CD8-positive, alpha-beta memory T cell (primary cell): Measurements from ENCODE around the gene UBE2R2. TPM values are rescaled to one million over a fixed set of nuclear protein-coding genes. Genes with fewer than 3 reads are reported as not detected.
"Not testable (repeated sequence)": the region's sequence is repeated elsewhere in the genome, so short reads cannot be mapped to it uniquely, and the experiment has no call there.

Experiments
- CTCF ChIA-PET: fragments of 350-600 bp; sonication (Branson Sonifier 250); formaldehyde crosslinking; loops from one replicate; lab custom pipeline; 2021; ENCODE audit warnings: antibody characterized with exemption; lab: Charles Lee
- POLR2A ChIA-PET: fragments of 350-600 bp; sonication (Branson Sonifier 250); formaldehyde crosslinking; loops from one replicate; lab custom pipeline; 2021; ENCODE audit warnings: antibody characterized with exemption; lab: Charles Lee
- DNase-seq, 5 donors: peaks; one replicate each; pipeline versions ENCODE4 v3.0.0 to v3.0.0-alpha.2; 2020 to 2022; ENCODE audit warnings: mixed read lengths in 1 of 5
- H3K27ac ChIP-seq: one replicate; pipeline ENCODE4 v1.7.0; 2013; ENCODE audit warnings: low read depth, mild to moderate bottlenecking, low read length, moderate library complexity
- H3K27me3 ChIP-seq: 2 replicates; pipeline ENCODE4 v1.7.0; 2013; ENCODE audit warnings: low read length, mild to moderate bottlenecking; ENCODE audit not compliant: insufficient read depth, poor library complexity, severe bottlenecking
- H3K36me3 ChIP-seq: 2 replicates; pipeline ENCODE4 v1.7.0; 2013; ENCODE audit warnings: mild to moderate bottlenecking, low read length, moderate library complexity; ENCODE audit not compliant: insufficient read depth
- H3K4me1 ChIP-seq: 2 replicates; pipeline ENCODE4 v1.7.0; 2013; ENCODE audit warnings: mild to moderate bottlenecking, low read length, moderate library complexity; ENCODE audit not compliant: insufficient read depth
- H3K4me3 ChIP-seq: 2 replicates; pipeline ENCODE4 v1.7.0; 2013; ENCODE audit warnings: mild to moderate bottlenecking, low read length
- H3K9me3 ChIP-seq: 2 replicates; pipeline ENCODE4 v1.7.0; 2013; ENCODE audit warnings: mild to moderate bottlenecking, low read length
- H3K27ac Mint-ChIP-seq, 8 donors: one replicate each; pipeline ENCODE4 v1.8.0; 2020 to 2021; ENCODE audit warnings: mixed read lengths in 8 of 8, mild to moderate bottlenecking in 6 of 8, inconsistent platforms in 3 of 8, moderate library complexity in 3 of 8
- H3K27me3 Mint-ChIP-seq, 2 donors: one replicate each; pipeline ENCODE4 v1.8.0; 2020 to 2021; ENCODE audit warnings: mixed read lengths in 2 of 2, mild to moderate bottlenecking in 1 of 2, moderate library complexity in 1 of 2
- H3K36me3 Mint-ChIP-seq, 3 donors: one replicate each; pipeline ENCODE4 v1.8.0; 2020 to 2021; ENCODE audit warnings: mixed read lengths in 3 of 3, inconsistent platforms in 1 of 3, mild to moderate bottlenecking in 1 of 3
- H3K4me1 Mint-ChIP-seq, 3 donors: one replicate each; pipeline ENCODE4 v1.8.0; 2020 to 2021; ENCODE audit warnings: mixed read lengths in 3 of 3, inconsistent platforms in 1 of 3, mild to moderate bottlenecking in 1 of 3
- H3K4me3 Mint-ChIP-seq, 7 donors: one replicate each; pipeline ENCODE4 v1.8.0; 2020 to 2021; ENCODE audit warnings: mixed read lengths in 7 of 7, mild to moderate bottlenecking in 6 of 7, moderate library complexity in 4 of 7, inconsistent platforms in 2 of 7
- H3K9me3 Mint-ChIP-seq, 5 donors: one replicate each; pipeline ENCODE4 v1.8.0; 2020 to 2022; ENCODE audit warnings: mixed read lengths in 5 of 5, mild to moderate bottlenecking in 3 of 5, moderate library complexity in 2 of 5, inconsistent platforms in 1 of 5
- polyA plus RNA-seq: library from polyadenylated mRNA; unstranded; fragments of 300-500 nt; fragmentation: Illumina TruSeq; gene quantifications from one replicate; pipeline ENCODE4 v1.2.3, GENCODE V29; 2021
- total RNA-seq, 2 experiments: library from RNA; stranded (reverse); gene quantifications; one replicate each; pipeline ENCODE4 v1.2.3, GENCODE V29; 2021

The UBE2R2 gene
- total and polyA plus RNA-seq, 3 experiments from 2014 or later: 18.0 to 30.3 (median 28.8) TPM

GRCh38 chr9:33794560-33794959 lies 22.4 kb upstream of the UBE2R2 start:
- no peaks in the 10 kb centered on the region for H3K4me1 ChIP-seq
- POLR2A ChIA-PET: no interaction called here
- no peaks in the 10 kb centered on the region for H3K9me3 ChIP-seq
- Mint-ChIP-seq H3K4me1 (no peaks in the 10 kb centered on the region), H3K27me3 (peaks cover 6 to 35% of the 10 kb centered on the region in 2 donors), H3K4me3 (no peak overlapping the region), H3K27ac (no peak overlapping the region), H3K9me3 (peaks cover 0 to 2% (median 0%) of the 10 kb centered on the region in 5 donors), H3K36me3 (peaks cover 0 to 4% (median 0%) of the 10 kb centered on the region in 3 donors)
- CTCF ChIA-PET: interaction anchor here (1.0 to 1.6 kb wide), 2 partner anchors 16 to 20 kb away, joined by 3 to 4 read pairs; no protein-coding TSS in a partner anchor
- H3K36me3 ChIP-seq: no peaks in the 10 kb centered on the region
- H3K27me3 ChIP-seq: no peaks in the 10 kb centered on the region
- H3K4me3 ChIP-seq: no peak overlapping the region
- DNase-seq: peak in 1 of 5 donors; percentile 52
- H3K27ac ChIP-seq: no peak overlapping the region

- H3K27me3 ChIP-seq: no peaks in the 10 kb centered on the region
- POLR2A ChIA-PET: no interaction called here
- no peaks in the 10 kb centered on the region for H3K36me3 ChIP-seq
- peaks cover 6 to 37% of the 10 kb centered on the region in 2 donors for H3K27me3 Mint-ChIP-seq
- no peaks in the 10 kb centered on the region for H3K4me1 ChIP-seq
- H3K9me3 Mint-ChIP-seq: peaks cover 0 to 2% (median 0%) of the 10 kb centered on the region in 5 donors
- no peaks in the 10 kb centered on the region for H3K9me3 ChIP-seq
- peaks cover 0 to 4% (median 0%) of the 10 kb centered on the region in 3 donors for H3K36me3 Mint-ChIP-seq
- CTCF ChIA-PET: interaction anchor here (1.6 kb wide), 1 partner anchor 19 kb away, joined by 4 read pairs; no protein-coding TSS in a partner anchor
- no peak within 1 kb of the TSS for H3K27ac ChIP-seq
- DNase-seq: no peak
- no peak within 1 kb of the TSS for H3K4me3 ChIP-seq
- H3K4me1 Mint-ChIP-seq: no peaks in the 10 kb centered on the region
- no peak within 1 kb of the TSS for H3K27ac Mint-ChIP-seq
- no peak within 1 kb of the TSS for H3K4me3 Mint-ChIP-seq
Observed at GRCh38 chr9:33795281-33795680, 21.7 kb upstream of the UBE2R2 start, which contains the start of gene PRSS3. TSS of gene PRSS3 (plus strand) at chr9:33795561. CDS start at chr9:33795574, 13 bp downstream.

GRCh38 chr9:33795819-33796218 lies 21.1 kb upstream of the UBE2R2 start:
- POLR2A ChIA-PET: interaction anchor here (0.6 kb wide), 1 partner anchor 439 kb away, joined by 4 read pairs; no protein-coding TSS in a partner anchor
- no peaks in the 10 kb centered on the region for H3K27me3 ChIP-seq
- Mint-ChIP-seq H3K4me3 (no peak overlapping the region), H3K9me3 (peaks cover 0 to 2% (median 0%) of the 10 kb centered on the region in 5 donors), H3K4me1 (no peaks in the 10 kb centered on the region), H3K27me3 (peaks cover 6 to 37% of the 10 kb centered on the region in 2 donors), H3K36me3 (peaks cover 0 to 4% (median 0%) of the 10 kb centered on the region in 3 donors), H3K27ac (no peak overlapping the region)
- H3K4me1 ChIP-seq: no peaks in the 10 kb centered on the region
- DNase-seq: no peak
- CTCF ChIA-PET: interaction anchor here (1.6 kb wide), 1 partner anchor 19 kb away, joined by 4 read pairs; no protein-coding TSS in a partner anchor
- no peak overlapping the region for H3K27ac ChIP-seq
- H3K4me3 ChIP-seq: no peak overlapping the region
- H3K9me3 ChIP-seq: no peaks in the 10 kb centered on the region
- H3K36me3 ChIP-seq: no peaks in the 10 kb centered on the region

- H3K4me3 Mint-ChIP-seq, H3K36me3 ChIP-seq, H3K27ac Mint-ChIP-seq, H3K36me3 Mint-ChIP-seq, POLR2A ChIA-PET, H3K27ac ChIP-seq, H3K4me1 ChIP-seq, H3K27me3 ChIP-seq, H3K4me3 ChIP-seq, H3K4me1 Mint-ChIP-seq, CTCF ChIA-PET, DNase-seq, H3K9me3 ChIP-seq, H3K9me3 Mint-ChIP-seq: not testable (repeated sequence)
- peaks cover 6 to 33% of the 10 kb centered on the region in 2 donors for H3K27me3 Mint-ChIP-seq
Observed at GRCh38 chr9:33796679-33797078, 20.3 kb upstream of the UBE2R2 start.

GRCh38 chr9:33797837-33798236 lies 19.1 kb upstream of the UBE2R2 start:
- CTCF ChIA-PET: no interaction called here
- Mint-ChIP-seq H3K9me3 (peaks cover 0 to 3% (median 0%) of the 10 kb centered on the region in 5 donors), H3K27ac (no peak overlapping the region)

GRCh38 chr9:33798545-33798944 lies 18.4 kb upstream of the UBE2R2 start:
- Histone ChIP-seq H3K4me3 (no peak overlapping the region), H3K9me3 (no peaks in the 10 kb centered on the region), H3K27me3 (no peaks in the 10 kb centered on the region), H3K27ac (no peak overlapping the region), H3K4me1 (no peaks in the 10 kb centered on the region), H3K36me3 (no peaks in the 10 kb centered on the region)
- POLR2A ChIA-PET: no interaction called here
- Mint-ChIP-seq H3K36me3 (peaks cover 0 to 4% (median 0%) of the 10 kb centered on the region in 3 donors), H3K4me3 (no peak overlapping the region), H3K27me3 (peaks cover 6 to 37% of the 10 kb centered on the region in 2 donors), H3K27ac (no peak overlapping the region), H3K4me1 (no peaks in the 10 kb centered on the region), H3K9me3 (peaks cover 0 to 3% (median 0%) of the 10 kb centered on the region in 5 donors)
- CTCF ChIA-PET: no interaction called here
- DNase-seq: no peak

More at GRCh38 chr9:33797837-33798236, 19.1 kb upstream of the UBE2R2 start:
- Mint-ChIP-seq H3K4me3 (no peak overlapping the region), H3K36me3 (peaks cover 0 to 4% (median 0%) of the 10 kb centered on the region in 3 donors), H3K4me1 (no peaks in the 10 kb centered on the region), H3K27me3 (peaks cover 6 to 37% of the 10 kb centered on the region in 2 donors)
- H3K4me3 ChIP-seq: no peak overlapping the region
- POLR2A ChIA-PET: no interaction called here
- no peaks in the 10 kb centered on the region for H3K36me3 ChIP-seq
- no peaks in the 10 kb centered on the region for H3K9me3 ChIP-seq
- no peak for DNase-seq
- no peak overlapping the region for H3K27ac ChIP-seq
- no peaks in the 10 kb centered on the region for H3K27me3 ChIP-seq
- H3K4me1 ChIP-seq: no peaks in the 10 kb centered on the region

GRCh38 chr9:33799928-33800704 lies 16.8 kb upstream of the UBE2R2 start:
- H3K9me3 Mint-ChIP-seq: peaks cover 0 to 3% (median 0%) of the 10 kb centered on the region in 5 donors
- peaks cover 6 to 43% of the 10 kb centered on the region in 2 donors for H3K27me3 Mint-ChIP-seq
- no peak overlapping the region for H3K27ac Mint-ChIP-seq
- ChIA-PET POLR2A (no interaction called here), CTCF (no interaction called here)
- Histone ChIP-seq H3K27me3 (no peaks in the 10 kb centered on the region), H3K27ac (no peak overlapping the region), H3K4me1 (no peaks in the 10 kb centered on the region), H3K4me3 (no peak overlapping the region), H3K36me3 (no peaks in the 10 kb centered on the region), H3K9me3 (no peaks in the 10 kb centered on the region)
- no peak overlapping the region for H3K4me3 Mint-ChIP-seq
- H3K4me1 Mint-ChIP-seq: no peaks in the 10 kb centered on the region
- DNase-seq: no peak
- peaks cover 0 to 4% (median 0%) of the 10 kb centered on the region in 3 donors for H3K36me3 Mint-ChIP-seq

- peaks cover 0 to 3% (median 0%) of the 10 kb centered on the region in 5 donors for H3K9me3 Mint-ChIP-seq
Observed at GRCh38 chr9:33800886-33801285, 16.1 kb upstream of the UBE2R2 start.

More at GRCh38 chr9:33800886-33801285, 16.1 kb upstream of the UBE2R2 start:
- ChIA-PET CTCF (no interaction called here), POLR2A (no interaction called here)
- DNase-seq: no peak
- H3K36me3 ChIP-seq: no peaks in the 10 kb centered on the region
- Mint-ChIP-seq H3K36me3 (peaks cover 0 to 4% (median 0%) of the 10 kb centered on the region in 3 donors), H3K27me3 (peaks cover 6 to 41% of the 10 kb centered on the region in 2 donors), H3K4me3 (no peak overlapping the region), H3K4me1 (no peaks in the 10 kb centered on the region), H3K27ac (no peak overlapping the region)
- no peaks in the 10 kb centered on the region for H3K27me3 ChIP-seq
- no peak overlapping the region for H3K4me3 ChIP-seq
- H3K27ac ChIP-seq: no peak overlapping the region
- no peaks in the 10 kb centered on the region for H3K4me1 ChIP-seq
- no peaks in the 10 kb centered on the region for H3K9me3 ChIP-seq
